SU-DHL-6 (cell line): ENCODE data around the gene SLC18A2.

Experiments
- EZH2phosphoT487 ChIP-seq: fragments of 200-600 bp; sonication (generic), shearing (Covaris generic); conservative IDR thresholded peaks from 2 replicates; pipeline ENCODE4 v1.6.1; 2018; ENCODE audit warnings: mild to moderate bottlenecking, antibody characterized with exemption, low read length, moderate library complexity, mixed read lengths
- TF ChIP-seq, protein P1 (sequence below): fragments of 200-600 bp; sonication (generic); IDR thresholded peaks from one replicate; pipeline ENCODE4 v1.5.1; 2017; ENCODE audit warnings: antibody characterized with exemption, mild to moderate bottlenecking, low read length, moderate library complexity; ENCODE audit not compliant: insufficient read depth, poor library complexity, severe bottlenecking

DNA sequence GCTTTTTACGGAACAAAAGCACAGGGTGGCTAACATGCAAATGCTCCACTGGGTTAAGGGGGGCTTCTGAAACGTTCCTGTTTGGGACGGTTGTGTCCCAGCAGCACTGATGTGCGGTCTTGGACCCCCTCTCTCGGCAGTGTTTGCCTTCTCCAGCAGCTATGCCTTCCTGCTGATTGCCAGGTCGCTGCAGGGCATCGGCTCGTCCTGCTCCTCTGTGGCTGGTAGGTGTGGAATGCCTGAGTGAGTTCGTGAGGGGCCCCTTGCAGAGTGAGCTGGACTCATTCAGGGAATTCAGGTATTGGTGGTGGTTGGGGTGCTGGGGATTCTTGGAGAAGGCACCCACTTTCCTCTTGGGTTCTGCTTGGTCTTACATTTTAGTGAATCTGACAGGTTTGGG lies 13.0 kb downstream of the SLC18A2 start:
- TF ChIP-seq, protein P1, sequence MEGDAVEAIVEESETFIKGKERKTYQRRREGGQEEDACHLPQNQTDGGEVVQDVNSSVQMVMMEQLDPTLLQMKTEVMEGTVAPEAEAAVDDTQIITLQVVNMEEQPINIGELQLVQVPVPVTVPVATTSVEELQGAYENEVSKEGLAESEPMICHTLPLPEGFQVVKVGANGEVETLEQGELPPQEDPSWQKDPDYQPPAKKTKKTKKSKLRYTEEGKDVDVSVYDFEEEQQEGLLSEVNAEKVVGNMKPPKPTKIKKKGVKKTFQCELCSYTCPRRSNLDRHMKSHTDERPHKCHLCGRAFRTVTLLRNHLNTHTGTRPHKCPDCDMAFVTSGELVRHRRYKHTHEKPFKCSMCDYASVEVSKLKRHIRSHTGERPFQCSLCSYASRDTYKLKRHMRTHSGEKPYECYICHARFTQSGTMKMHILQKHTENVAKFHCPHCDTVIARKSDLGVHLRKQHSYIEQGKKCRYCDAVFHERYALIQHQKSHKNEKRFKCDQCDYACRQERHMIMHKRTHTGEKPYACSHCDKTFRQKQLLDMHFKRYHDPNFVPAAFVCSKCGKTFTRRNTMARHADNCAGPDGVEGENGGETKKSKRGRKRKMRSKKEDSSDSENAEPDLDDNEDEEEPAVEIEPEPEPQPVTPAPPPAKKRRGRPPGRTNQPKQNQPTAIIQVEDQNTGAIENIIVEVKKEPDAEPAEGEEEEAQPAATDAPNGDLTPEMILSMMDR = no peak
- TF ChIP-seq EZH2phosphoT487 = no peak
